Endodermal cell (in vitro differentiated cells): ENCODE measurements around the gene CUX1. TPM values are rescaled to one million over a fixed set of nuclear protein-coding genes. Genes with fewer than 3 reads are reported as not detected.
A peak's percentile ranks its signal among the peaks of the same experiment; 100 is the strongest.

Experiments
- DNase-seq: peaks from one replicate; pipeline ENCODE4 v3.0.0-alpha.2; 2017
- H3K27ac ChIP-seq: 2 replicates; pipeline ENCODE4 v1.5.1; 2013; ENCODE audit warnings: mild to moderate bottlenecking, low read depth, low read length, moderate library complexity
- H3K27me3 ChIP-seq: 2 replicates; pipeline ENCODE4 v1.6.1; 2013; ENCODE audit warnings: mild to moderate bottlenecking, low read length, moderate library complexity; ENCODE audit not compliant: insufficient read depth, control insufficient read depth, poor library complexity, severe bottlenecking
- H3K36me3 ChIP-seq: 2 replicates; pipeline ENCODE4 v1.7.0; 2013; ENCODE audit warnings: mild to moderate bottlenecking, low read length, moderate library complexity; ENCODE audit not compliant: control insufficient read depth, insufficient read depth
- H3K4me1 ChIP-seq: one replicate; pipeline ENCODE4 v1.7.0; 2013; ENCODE audit warnings: low read length; ENCODE audit not compliant: control insufficient read depth, insufficient read depth
- H3K4me3 ChIP-seq: 2 replicates; pipeline ENCODE4 v1.5.1; 2013; ENCODE audit warnings: mild to moderate bottlenecking, low read length, moderate library complexity
- H3K9ac ChIP-seq: 2 replicates; pipeline ENCODE4 v1.6.1; 2013; ENCODE audit warnings: mild to moderate bottlenecking, low read length, moderate library complexity; ENCODE audit not compliant: poor library complexity, severe bottlenecking; ENCODE audit errors: extremely low read depth
- H3K9me3 ChIP-seq: 2 replicates; pipeline ENCODE4 v1.6.1; 2013; ENCODE audit warnings: mild to moderate bottlenecking, low read length, moderate library complexity; ENCODE audit not compliant: control insufficient read depth
- H3K27ac Mint-ChIP-seq: 2 replicates; pipeline ENCODE4 v1.8.0; 2020; ENCODE audit warnings: mixed read lengths
- H3K27me3 Mint-ChIP-seq: 2 replicates; pipeline ENCODE4 v1.8.0; 2021; ENCODE audit warnings: mild to moderate bottlenecking, mixed read lengths; ENCODE audit not compliant: insufficient read depth
- H3K36me3 Mint-ChIP-seq: 2 replicates; pipeline ENCODE4 v1.8.0; 2020; ENCODE audit warnings: low read depth, mixed read lengths
- H3K4me1 Mint-ChIP-seq: 2 replicates; pipeline ENCODE4 v1.8.0; 2020; ENCODE audit warnings: mixed read lengths
- H3K4me3 Mint-ChIP-seq: 2 replicates; pipeline ENCODE4 v1.8.0; 2020; ENCODE audit warnings: mild to moderate bottlenecking, moderate library complexity, mixed read lengths
- H3K9me3 Mint-ChIP-seq: 2 replicates; pipeline ENCODE4 v1.8.0; 2020; ENCODE audit warnings: mild to moderate bottlenecking, mixed read lengths
- WGBS, 2 experiments: methylation state at CpG; one replicate each; pipeline versions ENCODE4 v1.1.5 to v1.1.7; 2013; ENCODE audit warnings: missing lambda C conversion rate in 2 of 2, mixed read lengths in 1 of 2; ENCODE audit not compliant: insufficient coverage in 1 of 2, insufficient read length in 1 of 2; 5-methylcytosine and 5-hydroxymethylcytosine counted together
- total RNA-seq, 2 donors: library from RNA; stranded (reverse); fragmentation: NEBNext Ultra II Directional in 1 of 2; extraction: Animal tissue kit (Norgen Biotek cat#: 25700) in 1 of 2; gene quantifications; 2 replicates in 1 of 2; 3 replicates in 1 of 2; pipeline ENCODE4 v1.2.1, GENCODE V29; 2021
- TF ChIP-seq, protein P1 (sequence below): fragments of 200-600 bp; sonication (generic); conservative IDR thresholded peaks from 2 replicates; pipeline ENCODE4 v1.5.0; 2021; ENCODE audit warnings: antibody characterized with exemption, mild to moderate bottlenecking

Gene CUX1
- total RNA-seq, 2 donors from 2014 or later = 85.1 to 108 TPM

DNA sequence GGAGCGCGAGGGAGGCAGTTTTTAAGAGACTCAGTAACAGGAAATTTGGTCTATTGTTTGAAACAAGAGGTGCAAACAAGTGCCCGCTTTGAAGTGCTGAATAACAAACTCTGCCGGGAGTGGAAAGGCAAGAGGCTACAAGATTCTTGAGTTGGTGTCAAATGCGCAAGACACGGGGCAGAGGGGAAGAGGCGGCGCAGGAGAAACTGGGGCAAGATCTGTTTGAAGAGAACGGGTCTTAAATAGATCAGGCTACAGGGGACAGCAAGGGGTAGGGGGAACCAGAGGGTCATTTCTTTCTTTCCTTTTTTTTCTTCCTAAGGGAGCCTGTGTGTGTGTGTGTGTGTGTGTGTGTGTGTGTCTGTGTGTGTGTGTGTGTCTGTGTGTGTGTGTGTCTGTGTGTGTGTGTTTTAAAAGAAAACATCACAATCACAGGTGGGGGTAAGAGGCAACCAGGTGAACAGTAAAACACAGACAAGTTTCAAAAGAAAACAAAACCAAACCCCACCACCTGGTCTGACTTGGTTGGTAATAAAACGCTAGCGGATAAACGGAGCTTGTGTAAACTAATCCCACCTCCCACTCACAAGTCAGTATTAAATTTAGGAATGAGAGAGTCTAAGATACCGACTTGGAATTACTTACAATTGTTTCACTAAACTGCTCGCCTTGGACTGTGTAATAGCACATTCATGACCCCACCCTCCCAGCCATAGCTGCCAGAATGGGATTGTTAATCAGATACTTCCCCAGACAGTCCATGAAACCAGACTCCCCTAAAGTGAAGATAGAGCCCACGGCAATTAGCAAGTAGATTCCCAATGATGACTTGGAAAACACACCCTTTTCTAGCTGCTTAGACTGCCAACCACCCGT lies 13.1 kb upstream of the CUX1 start:
- WGBS, 2 experiments = 24 to 26% methylated on average over 7 to 16 of the region's 16 CpGs
- Histone ChIP-seq H3K9ac (no peak overlapping the region), H3K4me1 (no peaks in the 10 kb centered on the region), H3K27ac (no peak overlapping the region), H3K4me3 (peak overlapping the region; percentile 61), H3K27me3 (peaks cover 6% of the 10 kb centered on the region), H3K36me3 (no peaks in the 10 kb centered on the region), H3K9me3 (no peaks in the 10 kb centered on the region)
- H3K4me1 Mint-ChIP-seq = peaks cover 14% of the 10 kb centered on the region
- DNase-seq = peak; percentile 90
- no peaks in the 10 kb centered on the region for H3K9me3 Mint-ChIP-seq
- TF ChIP-seq, protein P1, sequence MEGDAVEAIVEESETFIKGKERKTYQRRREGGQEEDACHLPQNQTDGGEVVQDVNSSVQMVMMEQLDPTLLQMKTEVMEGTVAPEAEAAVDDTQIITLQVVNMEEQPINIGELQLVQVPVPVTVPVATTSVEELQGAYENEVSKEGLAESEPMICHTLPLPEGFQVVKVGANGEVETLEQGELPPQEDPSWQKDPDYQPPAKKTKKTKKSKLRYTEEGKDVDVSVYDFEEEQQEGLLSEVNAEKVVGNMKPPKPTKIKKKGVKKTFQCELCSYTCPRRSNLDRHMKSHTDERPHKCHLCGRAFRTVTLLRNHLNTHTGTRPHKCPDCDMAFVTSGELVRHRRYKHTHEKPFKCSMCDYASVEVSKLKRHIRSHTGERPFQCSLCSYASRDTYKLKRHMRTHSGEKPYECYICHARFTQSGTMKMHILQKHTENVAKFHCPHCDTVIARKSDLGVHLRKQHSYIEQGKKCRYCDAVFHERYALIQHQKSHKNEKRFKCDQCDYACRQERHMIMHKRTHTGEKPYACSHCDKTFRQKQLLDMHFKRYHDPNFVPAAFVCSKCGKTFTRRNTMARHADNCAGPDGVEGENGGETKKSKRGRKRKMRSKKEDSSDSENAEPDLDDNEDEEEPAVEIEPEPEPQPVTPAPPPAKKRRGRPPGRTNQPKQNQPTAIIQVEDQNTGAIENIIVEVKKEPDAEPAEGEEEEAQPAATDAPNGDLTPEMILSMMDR = no peak
- no peaks in the 10 kb centered on the region for H3K36me3 Mint-ChIP-seq
- H3K27ac Mint-ChIP-seq = no peak overlapping the region
- H3K4me3 Mint-ChIP-seq = peak overlapping the region; percentile 39
- H3K27me3 Mint-ChIP-seq = peaks cover 3% of the 10 kb centered on the region

DNA sequence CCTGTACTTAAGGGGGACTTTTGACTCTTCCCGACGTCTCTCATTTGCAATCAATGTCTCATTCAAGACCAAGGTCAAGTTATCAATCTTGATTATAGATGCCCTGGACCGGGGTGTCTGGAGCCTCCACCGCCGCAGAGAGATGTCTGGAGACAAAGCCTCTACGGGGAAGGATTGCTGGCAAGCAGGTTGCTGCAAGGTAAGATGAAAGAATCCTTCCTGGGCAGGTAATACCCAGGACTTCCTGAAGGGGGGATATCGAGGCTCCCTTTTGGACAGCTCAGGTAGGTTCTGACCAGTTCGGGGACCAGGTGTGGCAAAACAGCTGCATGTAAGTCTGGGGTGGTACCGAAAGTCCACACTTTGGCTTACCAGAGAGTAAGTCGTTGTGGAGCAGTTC lies 12.5 kb upstream of the CUX1 start:
- TF ChIP-seq, protein P1 = peak; percentile 79
- Mint-ChIP-seq H3K4me3 (peak overlapping the region; percentile 39), H3K36me3 (no peaks in the 10 kb centered on the region), H3K4me1 (peaks cover 14% of the 10 kb centered on the region), H3K27me3 (peaks cover 3% of the 10 kb centered on the region), H3K9me3 (no peaks in the 10 kb centered on the region), H3K27ac (no peak overlapping the region)
- H3K9me3 ChIP-seq = no peaks in the 10 kb centered on the region
- no peak overlapping the region for H3K9ac ChIP-seq
- 36 to 37% methylated on average over 6 to 10 of the region's 10 CpGs for WGBS, 2 experiments
- H3K27ac ChIP-seq = no peak overlapping the region
- no peaks in the 10 kb centered on the region for H3K4me1 ChIP-seq
- peak; percentile 92 for DNase-seq
- H3K27me3 ChIP-seq = peaks cover 6% of the 10 kb centered on the region
- peak overlapping the region; percentile 61 for H3K4me3 ChIP-seq
- H3K36me3 ChIP-seq = no peaks in the 10 kb centered on the region

DNA sequence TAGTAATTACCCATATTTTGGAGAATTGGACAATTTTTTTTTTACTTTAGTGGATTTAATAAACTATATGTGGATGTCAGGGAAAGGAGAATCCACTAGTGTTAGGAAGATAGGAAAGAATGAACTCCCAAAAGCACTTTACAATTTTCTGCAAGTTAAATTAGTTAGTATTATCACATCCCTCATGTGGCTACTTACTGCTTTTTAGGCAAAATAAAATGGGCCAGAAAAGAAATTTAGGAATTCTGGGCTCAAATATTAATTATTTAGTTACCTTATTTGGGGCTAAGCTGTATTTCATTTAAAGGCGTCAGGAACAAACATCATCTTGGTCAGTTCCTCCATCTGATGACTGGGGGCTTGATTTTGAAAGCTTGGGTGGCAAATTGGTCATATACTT lies 4.8 kb upstream of the CUX1 start:
- TF ChIP-seq, protein P1 = peak; percentile 41
- H3K4me3 ChIP-seq = no peak overlapping the region
- H3K9me3 ChIP-seq = no peaks in the 10 kb centered on the region
- no peaks in the 10 kb centered on the region for H3K4me1 ChIP-seq
- no peak for DNase-seq
- Mint-ChIP-seq H3K4me1 (peaks cover 5% of the 10 kb centered on the region), H3K27ac (no peak overlapping the region), H3K36me3 (no peaks in the 10 kb centered on the region), H3K27me3 (peaks cover 6% of the 10 kb centered on the region), H3K9me3 (no peaks in the 10 kb centered on the region), H3K4me3 (no peak overlapping the region)
- no peak overlapping the region for H3K27ac ChIP-seq
- no peaks in the 10 kb centered on the region for H3K36me3 ChIP-seq
- H3K27me3 ChIP-seq = peaks cover 17% of the 10 kb centered on the region
- H3K9ac ChIP-seq = no peak overlapping the region
- 81 to 100% methylated on average over 1 of the region's 1 CpG for WGBS, 2 experiments
